Effector memory CD4-positive, alpha-beta T cell (primary cell): Measurements from ENCODE around the gene CCDC178.
"Not testable (repeated sequence)": the region's sequence is repeated elsewhere in the genome, so short reads cannot be mapped to it uniquely, and the experiment has no call there.

Experiments
- DNase-seq, 3 donors: peaks; one replicate each; pipeline ENCODE4 v3.0.0-alpha.2; 2020
- H3K27ac ChIP-seq: 2 replicates; pipeline ENCODE4 v1.7.0; 2013; ENCODE audit warnings: mild to moderate bottlenecking, low read length, moderate library complexity; ENCODE audit not compliant: insufficient read depth, poor library complexity, severe bottlenecking
- H3K27me3 ChIP-seq: replicated peaks from 2 replicates; pipeline ENCODE4 v1.7.0; 2013; ENCODE audit warnings: mild to moderate bottlenecking, low read length; ENCODE audit not compliant: insufficient read depth, control insufficient read depth, poor library complexity, severe bottlenecking
- H3K36me3 ChIP-seq: 2 replicates; pipeline ENCODE4 v1.7.0; 2013; ENCODE audit warnings: mild to moderate bottlenecking, low read length, moderate library complexity; ENCODE audit not compliant: control insufficient read depth, insufficient read depth
- H3K4me1 ChIP-seq: 2 replicates; pipeline ENCODE4 v1.7.0; 2013; ENCODE audit warnings: low read length, mild to moderate bottlenecking; ENCODE audit not compliant: control insufficient read depth, insufficient read depth, poor library complexity, severe bottlenecking
- H3K4me3 ChIP-seq: 2 replicates; pipeline ENCODE4 v1.7.0; 2013; ENCODE audit warnings: low read length, low read depth, mild to moderate bottlenecking; ENCODE audit not compliant: insufficient read depth, poor library complexity, severe bottlenecking
- H3K9me3 ChIP-seq: 2 replicates; pipeline ENCODE4 v1.7.0; 2013; ENCODE audit warnings: mild to moderate bottlenecking, low read length, moderate library complexity; ENCODE audit not compliant: control insufficient read depth

The CCDC178 gene

GRCh38 chr18:33369711-33370449 is 70.6 kb downstream of the CCDC178 start:
- no peaks in the 10 kb centered on the region for H3K27me3 ChIP-seq
- no peak overlapping the region for H3K4me3 ChIP-seq
- DNase-seq = no peak
- H3K36me3 ChIP-seq = no peaks in the 10 kb centered on the region
- no peaks in the 10 kb centered on the region for H3K9me3 ChIP-seq
- H3K27ac ChIP-seq = no peak overlapping the region
- no peaks in the 10 kb centered on the region for H3K4me1 ChIP-seq

GRCh38 chr18:33356735-33357134 is 83.8 kb downstream of the CCDC178 start:
- H3K27me3 ChIP-seq = no peaks in the 10 kb centered on the region
- no peak overlapping the region for H3K4me3 ChIP-seq
- no peak overlapping the region for H3K27ac ChIP-seq
- no peaks in the 10 kb centered on the region for H3K36me3 ChIP-seq
- no peaks in the 10 kb centered on the region for H3K4me1 ChIP-seq
- H3K9me3 ChIP-seq = no peaks in the 10 kb centered on the region
- no peak for DNase-seq

GRCh38 chr18:33355756-33356155 is 84.8 kb downstream of the CCDC178 start:
- no peaks in the 10 kb centered on the region for H3K36me3 ChIP-seq
- H3K4me1 ChIP-seq = no peaks in the 10 kb centered on the region
- H3K27me3 ChIP-seq = no peaks in the 10 kb centered on the region
- H3K9me3 ChIP-seq = no peaks in the 10 kb centered on the region
- H3K27ac ChIP-seq = no peak overlapping the region
- no peak for DNase-seq
- H3K4me3 ChIP-seq = no peak overlapping the region

GRCh38 chr18:33355263-33355662 is 85.3 kb downstream of the CCDC178 start:
- Histone ChIP-seq H3K36me3 (no peaks in the 10 kb centered on the region), H3K9me3 (no peaks in the 10 kb centered on the region), H3K27me3 (no peaks in the 10 kb centered on the region), H3K27ac (no peak overlapping the region), H3K4me1 (no peaks in the 10 kb centered on the region), H3K4me3 (no peak overlapping the region)
- DNase-seq = no peak

DNA sequence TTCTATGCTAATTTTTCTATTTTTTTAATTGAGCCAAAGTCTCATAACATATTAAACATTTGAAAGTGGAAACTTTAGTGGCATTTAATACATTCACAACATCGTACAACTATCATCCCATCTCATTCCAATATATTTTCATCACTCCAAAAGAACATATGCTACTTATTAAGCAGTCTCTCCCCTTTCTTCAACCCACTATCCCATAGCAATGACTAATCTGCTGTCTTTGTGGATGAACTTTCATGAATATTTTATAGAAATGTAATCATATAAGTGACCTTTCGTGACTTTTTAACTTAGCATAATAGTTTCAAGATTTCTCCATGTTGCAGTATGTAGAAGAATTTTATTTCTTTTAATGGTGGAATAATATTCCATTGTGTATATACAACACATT is 90.3 kb downstream of the CCDC178 start:
- Histone ChIP-seq H3K4me1 (no peaks in the 10 kb centered on the region), H3K27ac (no peak overlapping the region), H3K36me3 (no peaks in the 10 kb centered on the region), H3K4me3 (no peak overlapping the region), H3K27me3 (no peaks in the 10 kb centered on the region), H3K9me3 (no peaks in the 10 kb centered on the region)
- no peak for DNase-seq

GRCh38 chr18:33339733-33340132 is 100.8 kb downstream of the CCDC178 start:
- not testable (repeated sequence) for H3K9me3 ChIP-seq, H3K4me1 ChIP-seq, H3K36me3 ChIP-seq, H3K27me3 ChIP-seq, H3K27ac ChIP-seq, H3K4me3 ChIP-seq, DNase-seq

- no peaks in the 10 kb centered on the region for H3K4me1 ChIP-seq
- H3K36me3 ChIP-seq = no peaks in the 10 kb centered on the region
- H3K27me3 ChIP-seq = no peaks in the 10 kb centered on the region
- H3K27ac ChIP-seq = no peak overlapping the region
- DNase-seq = no peak
- H3K9me3 ChIP-seq = no peaks in the 10 kb centered on the region
- H3K4me3 ChIP-seq = no peak overlapping the region
These were observed 105.7 kb downstream of the CCDC178 start for GRCh38 chr18:33334781-33335180.

- Histone ChIP-seq H3K4me1 (no peaks in the 10 kb centered on the region), H3K36me3 (no peaks in the 10 kb centered on the region), H3K27ac (no peak overlapping the region), H3K9me3 (no peaks in the 10 kb centered on the region), H3K27me3 (no peaks in the 10 kb centered on the region), H3K4me3 (no peak overlapping the region)
- no peak for DNase-seq
These were observed 109.8 kb downstream of the CCDC178 start for GRCh38 chr18:33330711-33331110.

DNA sequence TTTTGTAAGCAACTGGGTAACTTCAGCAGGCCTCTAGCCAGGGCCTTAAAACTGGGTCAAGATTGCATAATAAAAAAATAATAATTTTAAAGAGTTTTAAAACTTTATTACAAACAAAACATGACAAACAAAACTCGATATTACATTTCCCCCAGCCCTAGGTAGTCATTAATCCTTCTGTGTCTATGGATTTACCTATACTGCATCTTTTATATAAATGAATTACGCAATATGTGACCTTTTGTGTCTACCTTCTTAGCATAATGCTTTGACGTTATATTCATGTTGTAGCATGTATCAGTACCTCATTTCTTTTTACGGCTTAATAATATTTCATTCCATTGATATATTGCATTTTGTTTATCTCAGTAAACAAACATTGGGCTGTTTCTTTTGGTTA is 113.5 kb downstream of the CCDC178 start:
- H3K27ac ChIP-seq = no peak overlapping the region
- DNase-seq = no peak
- no peak overlapping the region for H3K4me3 ChIP-seq
- H3K4me1 ChIP-seq = no peaks in the 10 kb centered on the region
- H3K27me3 ChIP-seq = no peaks in the 10 kb centered on the region
- no peaks in the 10 kb centered on the region for H3K36me3 ChIP-seq
- H3K9me3 ChIP-seq = no peaks in the 10 kb centered on the region

DNA sequence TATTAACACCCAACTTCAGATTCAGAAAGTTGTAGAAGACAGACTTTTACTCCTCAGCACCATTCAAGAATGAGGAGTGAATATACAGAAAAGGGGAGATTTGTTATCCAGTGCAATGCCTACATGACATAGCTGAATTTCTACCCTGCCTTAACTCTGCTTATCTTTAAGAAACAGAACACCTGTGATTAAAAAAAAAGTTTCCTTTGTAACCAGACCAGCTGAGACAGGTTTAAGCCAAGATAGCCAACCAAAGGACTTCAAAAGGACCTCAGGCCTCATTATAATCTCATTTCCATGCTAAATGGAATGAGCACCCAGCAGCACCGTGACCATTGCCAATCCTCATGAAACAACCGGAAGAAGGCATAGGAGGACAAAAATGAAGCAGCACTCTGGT is 122.9 kb downstream of the CCDC178 start:
- no peaks in the 10 kb centered on the region for H3K36me3 ChIP-seq
- H3K4me3 ChIP-seq = no peak overlapping the region
- no peaks in the 10 kb centered on the region for H3K9me3 ChIP-seq
- no peak for DNase-seq
- no peaks in the 10 kb centered on the region for H3K4me1 ChIP-seq
- no peaks in the 10 kb centered on the region for H3K27me3 ChIP-seq
- H3K27ac ChIP-seq = no peak overlapping the region
